Neural progenitor cell (in vitro differentiated cells): ENCODE results near the gene SLCO6A1. TPM values are rescaled to one million over a fixed set of nuclear protein-coding genes. Genes with fewer than 3 reads are reported as not detected.

Experiments
- DNase-seq: peaks from one replicate; pipeline ENCODE4 v3.0.0-alpha.2; 2016; ENCODE audit warnings: low spot score
- H2AFZ ChIP-seq: fragments of 200-600 bp; sonication (generic); replicated peaks from 2 replicates; pipeline ENCODE4 v1.6.1; 2016; ENCODE audit warnings: antibody characterized with exemption
- H3F3A ChIP-seq: fragments of 200-600 bp; sonication (generic); 2 replicates; pipeline ENCODE4 v1.6.1; 2016; ENCODE audit warnings: antibody characterized with exemption, low read depth
- H3K27ac ChIP-seq: fragments of 200-600 bp; sonication (generic); 2 replicates; pipeline ENCODE4 v1.5.1; 2016; ENCODE audit warnings: mild to moderate bottlenecking
- H3K27me3 ChIP-seq: fragments of 200-600 bp; sonication (generic); 2 replicates; pipeline ENCODE4 v1.6.1; 2016; ENCODE audit warnings: mild to moderate bottlenecking, moderate library complexity
- H3K36me3 ChIP-seq: fragments of 200-600 bp; sonication (generic); 2 replicates; pipeline ENCODE4 v1.5.1; 2016
- H3K4me1 ChIP-seq: fragments of 200-600 bp; sonication (generic); 2 replicates; pipeline ENCODE4 v1.6.1; 2016; ENCODE audit warnings: mixed run types
- H3K4me2 ChIP-seq: fragments of 200-600 bp; sonication (generic); 2 replicates; pipeline ENCODE4 v1.6.1; 2016
- H3K4me3 ChIP-seq: fragments of 200-600 bp; sonication (generic); 2 replicates; pipeline ENCODE4 v1.5.1; 2016
- H3K79me2 ChIP-seq: fragments of 200-600 bp; sonication (generic); 2 replicates; pipeline ENCODE4 v1.6.1; 2016; ENCODE audit warnings: low read depth
- H3K9ac ChIP-seq: fragments of 200-600 bp; sonication (generic); 2 replicates; pipeline ENCODE4 v1.6.1; 2016
- H3K9me3 ChIP-seq: fragments of 200-600 bp; sonication (generic); 2 replicates; pipeline ENCODE4 v1.5.1; 2016; ENCODE audit warnings: low read depth
- H4K20me1 ChIP-seq: fragments of 200-600 bp; sonication (generic); 2 replicates; pipeline ENCODE4 v1.6.1; 2016; ENCODE audit warnings: low read depth
- H3K27ac Mint-ChIP-seq: 3 replicates; pipeline ENCODE4 v1.8.0; 2021; ENCODE audit warnings: mixed read lengths
- H3K27me3 Mint-ChIP-seq: 2 replicates; pipeline ENCODE4 v1.8.0; 2022; ENCODE audit warnings: low read depth, mild to moderate bottlenecking, inconsistent platforms, moderate library complexity, mixed read lengths; ENCODE audit not compliant: insufficient read depth
- H3K36me3 Mint-ChIP-seq: 3 replicates; pipeline ENCODE4 v1.8.0; 2021; ENCODE audit warnings: mixed read lengths
- H3K4me1 Mint-ChIP-seq: 3 replicates; pipeline ENCODE4 v1.8.0; 2021; ENCODE audit warnings: mixed read lengths
- H3K4me3 Mint-ChIP-seq: 3 replicates; pipeline ENCODE4 v1.8.0; 2021; ENCODE audit warnings: mild to moderate bottlenecking, moderate library complexity, mixed read lengths
- H3K9me3 Mint-ChIP-seq: 3 replicates; pipeline ENCODE4 v1.8.0; 2020; ENCODE audit warnings: mixed read lengths
- EZH2 ChIP-seq: fragments of 200-600 bp; sonication (generic); IDR thresholded peaks from 2 replicates; pipeline ENCODE4 v1.6.1; 2017; ENCODE audit warnings: antibody characterized with exemption, mild to moderate bottlenecking, moderate library complexity
- EZH2phosphoT487 ChIP-seq: fragments of 200-600 bp; sonication (generic); IDR thresholded peaks from 2 replicates; pipeline ENCODE4 v1.6.1; 2017; ENCODE audit warnings: antibody characterized with exemption
- total RNA-seq: library from RNA; depleted of rRNA; stranded (reverse); fragments of >200 nt; gene quantifications from 2 replicates; pipeline ENCODE4 v1.2.3, GENCODE V29; 2015; ENCODE audit warnings: low replicate concordance
- TF ChIP-seq, protein P1 (sequence below): fragments of 200-600 bp; sonication (generic); IDR thresholded peaks from 2 replicates; pipeline ENCODE4 v1.5.1; 2017; ENCODE audit warnings: antibody characterized with exemption, mild to moderate bottlenecking

SLCO6A1 gene
- total RNA-seq, 1 donor from 2014 or later: 0.51 TPM

DNA sequence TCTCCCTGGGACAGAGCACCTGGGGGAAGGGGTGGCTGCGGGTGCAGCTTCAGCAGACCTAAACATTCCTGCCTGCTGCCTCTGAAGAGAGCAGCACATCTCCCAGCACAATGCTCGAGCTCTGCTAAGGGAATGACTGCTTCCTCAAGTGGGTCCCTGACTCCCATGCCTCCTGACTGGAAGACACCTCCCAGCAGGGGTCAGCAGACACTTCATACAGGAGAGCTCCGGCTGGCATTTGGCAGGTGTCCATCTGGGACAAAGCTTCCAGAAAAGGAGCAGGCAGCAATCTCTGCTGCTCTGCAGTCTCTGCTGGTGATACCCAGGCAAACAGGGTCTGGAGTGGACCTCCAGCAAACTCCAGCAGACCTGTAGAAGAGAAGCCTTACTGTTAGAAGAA, 77.2 kb downstream of the SLCO6A1 start:
- no peaks in the 10 kb centered on the region for H3K79me2 ChIP-seq
- H3K36me3 ChIP-seq: no peaks in the 10 kb centered on the region
- H3K4me3 ChIP-seq: no peak overlapping the region
- peaks cover 3% of the 10 kb centered on the region for H3K4me1 ChIP-seq
- H3F3A ChIP-seq: no peaks in the 10 kb centered on the region
- no peaks in the 10 kb centered on the region for H4K20me1 ChIP-seq
- H3K9me3 ChIP-seq: no peaks in the 10 kb centered on the region
- DNase-seq: no peak
- H3K27ac ChIP-seq: no peak overlapping the region
- Mint-ChIP-seq H3K4me3 (no peak overlapping the region), H3K27me3 (no peaks in the 10 kb centered on the region), H3K4me1 (no peaks in the 10 kb centered on the region), H3K27ac (no peak overlapping the region), H3K36me3 (no peaks in the 10 kb centered on the region), H3K9me3 (no peaks in the 10 kb centered on the region)
- H2AFZ ChIP-seq: no peak overlapping the region
- no peak overlapping the region for H3K4me2 ChIP-seq
- H3K27me3 ChIP-seq: no peaks in the 10 kb centered on the region
- no peak overlapping the region for H3K9ac ChIP-seq
- TF ChIP-seq, protein P1, sequence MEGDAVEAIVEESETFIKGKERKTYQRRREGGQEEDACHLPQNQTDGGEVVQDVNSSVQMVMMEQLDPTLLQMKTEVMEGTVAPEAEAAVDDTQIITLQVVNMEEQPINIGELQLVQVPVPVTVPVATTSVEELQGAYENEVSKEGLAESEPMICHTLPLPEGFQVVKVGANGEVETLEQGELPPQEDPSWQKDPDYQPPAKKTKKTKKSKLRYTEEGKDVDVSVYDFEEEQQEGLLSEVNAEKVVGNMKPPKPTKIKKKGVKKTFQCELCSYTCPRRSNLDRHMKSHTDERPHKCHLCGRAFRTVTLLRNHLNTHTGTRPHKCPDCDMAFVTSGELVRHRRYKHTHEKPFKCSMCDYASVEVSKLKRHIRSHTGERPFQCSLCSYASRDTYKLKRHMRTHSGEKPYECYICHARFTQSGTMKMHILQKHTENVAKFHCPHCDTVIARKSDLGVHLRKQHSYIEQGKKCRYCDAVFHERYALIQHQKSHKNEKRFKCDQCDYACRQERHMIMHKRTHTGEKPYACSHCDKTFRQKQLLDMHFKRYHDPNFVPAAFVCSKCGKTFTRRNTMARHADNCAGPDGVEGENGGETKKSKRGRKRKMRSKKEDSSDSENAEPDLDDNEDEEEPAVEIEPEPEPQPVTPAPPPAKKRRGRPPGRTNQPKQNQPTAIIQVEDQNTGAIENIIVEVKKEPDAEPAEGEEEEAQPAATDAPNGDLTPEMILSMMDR: no peak
- no peak for TF ChIP-seq EZH2phosphoT487
- TF ChIP-seq EZH2: no peak

DNA sequence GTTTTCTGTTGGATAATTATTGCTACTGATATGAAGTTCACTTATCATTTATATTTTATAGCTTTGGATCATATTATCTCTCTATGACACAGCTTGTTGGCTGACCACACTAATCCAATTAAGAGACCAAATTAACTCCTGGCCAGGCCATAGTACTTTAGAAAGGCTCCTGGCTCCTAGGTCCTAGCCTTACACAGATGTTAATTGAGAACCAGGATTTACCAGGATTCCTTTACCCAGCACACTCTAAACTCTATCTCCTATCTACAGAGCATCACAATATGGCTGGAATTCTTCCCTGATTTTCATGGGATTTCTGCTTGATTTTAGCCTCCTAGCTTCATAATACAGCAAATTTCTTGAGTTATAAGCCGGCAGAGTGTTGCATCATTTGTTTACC, 80.3 kb downstream of the SLCO6A1 start:
- Mint-ChIP-seq H3K27me3 (no peaks in the 10 kb centered on the region), H3K4me1 (no peaks in the 10 kb centered on the region), H3K9me3 (no peaks in the 10 kb centered on the region), H3K27ac (no peak overlapping the region), H3K4me3 (no peak overlapping the region), H3K36me3 (no peaks in the 10 kb centered on the region)
- peak; percentile 28 for DNase-seq
- Histone ChIP-seq H3K9ac (no peak overlapping the region), H2AFZ (no peak overlapping the region), H3F3A (no peaks in the 10 kb centered on the region), H3K79me2 (no peaks in the 10 kb centered on the region), H3K4me2 (peak overlapping the region; percentile 46), H3K27ac (no peak overlapping the region), H3K4me3 (no peak overlapping the region), H3K36me3 (no peaks in the 10 kb centered on the region), H3K27me3 (no peaks in the 10 kb centered on the region), H3K9me3 (no peaks in the 10 kb centered on the region), H3K4me1 (peaks cover 3% of the 10 kb centered on the region), H4K20me1 (no peaks in the 10 kb centered on the region)
- no peak for TF ChIP-seq EZH2
- TF ChIP-seq, protein P1: no peak
- TF ChIP-seq EZH2phosphoT487: no peak

DNA sequence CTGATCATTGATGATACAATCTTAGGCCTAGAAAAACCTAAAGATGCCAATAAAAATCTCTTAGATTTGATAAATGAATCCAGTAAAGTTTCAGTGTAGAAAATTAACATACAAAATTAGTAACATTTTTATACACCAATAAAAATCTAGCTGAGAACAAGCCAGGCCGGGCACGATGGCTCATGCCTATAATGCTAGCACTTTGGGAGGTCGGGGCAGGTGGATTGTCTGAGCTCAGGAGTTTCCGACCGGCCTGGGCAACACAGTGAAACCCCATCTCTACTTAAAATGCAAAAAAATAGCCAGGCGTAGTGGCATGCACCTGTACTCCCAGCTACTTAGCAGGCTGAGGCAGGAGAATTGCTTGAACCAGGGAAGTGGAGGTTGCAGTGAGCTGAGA, 84.4 kb downstream of the SLCO6A1 start:
- TF ChIP-seq EZH2phosphoT487 (no peak), EZH2 (no peak)
- TF ChIP-seq, protein P1: no peak
- no peak overlapping the region for H3K27ac ChIP-seq
- no peaks in the 10 kb centered on the region for H3K27me3 Mint-ChIP-seq

DNA sequence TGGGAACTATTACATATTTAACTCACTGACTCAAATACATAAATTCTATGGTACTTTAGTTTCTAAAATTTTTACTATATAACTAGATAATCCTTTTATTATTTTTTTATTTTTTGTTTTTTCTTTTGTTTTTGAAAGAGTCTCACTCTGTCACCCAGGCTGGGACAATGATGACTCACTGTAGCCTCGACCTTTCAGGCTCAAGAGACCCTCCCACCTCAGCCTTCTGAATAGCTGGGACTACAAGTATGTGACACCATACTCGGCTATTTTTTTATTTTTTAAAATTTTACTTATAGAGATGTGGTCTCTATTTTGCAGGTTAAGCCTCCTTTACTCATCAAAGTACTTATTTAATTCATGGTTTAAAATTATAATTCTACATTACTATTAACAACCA, 110.6 kb downstream of the SLCO6A1 start:
- DNase-seq: no peak
- no peaks in the 10 kb centered on the region for H3K27me3 Mint-ChIP-seq
- H3K4me3 ChIP-seq: no peak overlapping the region
- no peaks in the 10 kb centered on the region for H3F3A ChIP-seq
- no peaks in the 10 kb centered on the region for H3K79me2 ChIP-seq
- H3K4me1 ChIP-seq: no peaks in the 10 kb centered on the region
- no peak overlapping the region for H3K4me3 Mint-ChIP-seq
- H3K4me1 Mint-ChIP-seq: no peaks in the 10 kb centered on the region
- no peaks in the 10 kb centered on the region for H3K9me3 ChIP-seq
- H3K27ac Mint-ChIP-seq: no peak overlapping the region
- peaks cover 8% of the 10 kb centered on the region for H3K9me3 Mint-ChIP-seq
- H2AFZ ChIP-seq: no peak overlapping the region
- H3K36me3 ChIP-seq: no peaks in the 10 kb centered on the region
- no peak overlapping the region for H3K27ac ChIP-seq
- H3K36me3 Mint-ChIP-seq: no peaks in the 10 kb centered on the region
- no peak overlapping the region for H3K4me2 ChIP-seq
- TF ChIP-seq EZH2phosphoT487 (no peak), EZH2 (no peak)
- TF ChIP-seq, protein P1: no peak
- H3K27me3 ChIP-seq: no peaks in the 10 kb centered on the region
- H4K20me1 ChIP-seq: no peaks in the 10 kb centered on the region
- no peak overlapping the region for H3K9ac ChIP-seq

More for the DNA sequence above, 84.4 kb downstream of the SLCO6A1 start:
- Histone ChIP-seq H3K4me1 (peaks cover 3% of the 10 kb centered on the region), H3F3A (no peaks in the 10 kb centered on the region), H3K4me3 (no peak overlapping the region), H3K27me3 (no peaks in the 10 kb centered on the region), H3K4me2 (no peak overlapping the region), H3K9ac (no peak overlapping the region), H4K20me1 (no peaks in the 10 kb centered on the region), H3K9me3 (no peaks in the 10 kb centered on the region), H3K36me3 (no peaks in the 10 kb centered on the region), H3K79me2 (no peaks in the 10 kb centered on the region), H2AFZ (no peak overlapping the region)
- H3K36me3 Mint-ChIP-seq: no peaks in the 10 kb centered on the region
- no peaks in the 10 kb centered on the region for H3K9me3 Mint-ChIP-seq
- no peak overlapping the region for H3K27ac Mint-ChIP-seq
- no peak for DNase-seq
- no peak overlapping the region for H3K4me3 Mint-ChIP-seq
- H3K4me1 Mint-ChIP-seq: no peaks in the 10 kb centered on the region
